ENCODE measurements around the gene FBLN7.
"Not testable (repeated sequence)": the region's sequence is repeated elsewhere in the genome, so short reads cannot be mapped to it uniquely, and the experiment has no call there.

The FBLN7 gene

GRCh38 chr2:112138159-112139032, at the start of gene FBLN7:
Gene FBLN7 (plus strand): TSS chr2:112138385. CDS start chr2:112138656, 271 bp downstream.
- no peak for DNase-seq

GRCh38 chr2:112089375-112089774, 48.8 kb upstream of the FBLN7 start:
- no peak for DNase-seq

GRCh38 chr2:112092286-112093041, 45.7 kb upstream of the FBLN7 start:
- peak; percentile 21 for DNase-seq

GRCh38 chr2:112093216-112093615, 45.0 kb upstream of the FBLN7 start:
- no peak for DNase-seq

- no peak for DNase-seq
Measured at GRCh38 chr2:112095681-112096080, 42.5 kb upstream of the FBLN7 start.

DNA sequence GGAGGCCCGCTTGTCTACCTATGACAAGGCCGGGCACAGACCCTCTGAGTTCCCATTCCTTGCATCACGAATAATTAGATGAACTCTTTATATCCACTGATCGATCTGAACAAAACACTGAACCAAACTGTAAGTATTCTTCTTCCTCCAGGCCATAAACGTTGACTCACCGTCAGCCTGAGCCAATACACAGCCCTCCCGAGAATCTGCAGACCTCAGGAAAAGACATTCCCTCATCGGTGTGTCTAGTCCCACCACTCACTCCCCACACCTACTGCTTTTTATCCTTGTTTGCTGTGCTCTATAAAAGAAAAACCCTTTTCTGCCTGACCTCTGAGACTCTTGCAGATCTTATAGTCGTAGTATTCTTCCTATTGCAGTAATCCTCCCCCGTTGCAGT, 42.1 kb upstream of the FBLN7 start:
- no peak for DNase-seq

DNA sequence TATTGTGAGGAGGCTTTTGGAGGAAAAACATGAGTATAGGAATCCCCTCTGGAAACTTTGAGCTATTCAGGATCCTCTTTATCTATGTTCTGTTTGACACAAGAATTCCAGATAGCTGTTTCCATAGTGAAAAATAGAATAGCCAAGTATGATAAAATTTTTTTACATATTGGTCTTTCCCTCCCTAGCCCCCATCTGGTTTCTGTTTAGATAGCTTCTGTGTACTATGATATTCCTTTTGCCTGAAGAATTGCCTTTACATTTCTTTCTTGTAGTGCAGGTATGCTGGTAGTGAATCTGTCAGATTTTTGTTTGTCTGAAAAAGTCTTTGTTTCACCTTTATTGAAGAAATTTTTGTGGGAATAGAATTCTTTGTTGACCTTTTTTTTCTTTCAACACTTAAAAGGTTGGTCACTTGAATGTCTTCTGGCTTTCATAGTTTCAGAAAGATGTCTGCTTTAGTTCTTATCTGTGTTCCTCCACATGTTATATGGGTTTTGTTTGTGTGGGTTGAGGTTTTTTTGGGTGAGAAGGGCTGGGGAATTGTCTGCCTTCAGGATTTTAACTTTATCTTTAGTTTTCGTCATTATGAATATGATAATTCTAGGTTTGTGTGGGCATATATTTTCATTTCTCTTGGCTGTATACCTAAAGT, 29.9 kb upstream of the FBLN7 start:
- DNase-seq = no peak

DNA sequence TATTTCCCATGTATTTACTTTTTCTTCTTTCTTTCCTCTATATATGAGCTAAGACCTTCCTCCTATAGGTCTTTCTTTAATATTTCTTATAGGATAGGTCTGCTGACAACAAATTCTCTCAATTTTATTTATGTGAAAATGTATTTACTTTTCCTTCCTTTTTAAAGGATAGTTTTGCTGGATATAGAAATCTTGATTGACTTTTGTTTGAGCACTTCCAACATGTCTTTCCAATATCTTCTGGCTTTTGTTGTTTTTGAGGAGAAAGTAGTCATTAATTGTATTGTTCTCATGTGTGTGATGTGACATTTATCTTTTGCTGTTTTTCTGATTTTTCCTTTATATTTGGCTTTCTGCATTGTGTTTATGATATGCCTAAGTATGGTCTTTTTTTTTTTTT, 28.9 kb upstream of the FBLN7 start:
- DNase-seq = no peak

DNA sequence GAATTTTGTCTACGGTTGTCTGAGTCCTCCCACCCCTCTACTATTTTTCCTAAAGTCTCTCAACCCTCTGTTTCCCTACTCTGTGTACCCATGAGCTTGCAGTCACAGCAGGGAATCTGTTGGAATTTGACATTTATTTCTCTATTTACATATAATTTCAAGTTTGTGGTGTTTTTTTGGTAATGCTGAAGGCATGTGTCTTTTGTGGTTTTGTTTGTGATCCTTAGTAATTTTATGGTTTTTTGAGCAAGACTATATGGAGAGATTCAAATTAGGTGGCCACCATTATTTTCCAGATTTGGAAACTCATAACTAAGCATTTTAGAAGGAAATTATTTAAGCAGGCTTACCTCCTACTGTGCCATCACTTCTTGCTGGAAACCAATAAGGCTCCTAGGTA, 27.2 kb upstream of the FBLN7 start:
- no peak for DNase-seq

GRCh38 chr2:112113354-112113753, 24.8 kb upstream of the FBLN7 start:
- not testable (repeated sequence) for DNase-seq

DNA sequence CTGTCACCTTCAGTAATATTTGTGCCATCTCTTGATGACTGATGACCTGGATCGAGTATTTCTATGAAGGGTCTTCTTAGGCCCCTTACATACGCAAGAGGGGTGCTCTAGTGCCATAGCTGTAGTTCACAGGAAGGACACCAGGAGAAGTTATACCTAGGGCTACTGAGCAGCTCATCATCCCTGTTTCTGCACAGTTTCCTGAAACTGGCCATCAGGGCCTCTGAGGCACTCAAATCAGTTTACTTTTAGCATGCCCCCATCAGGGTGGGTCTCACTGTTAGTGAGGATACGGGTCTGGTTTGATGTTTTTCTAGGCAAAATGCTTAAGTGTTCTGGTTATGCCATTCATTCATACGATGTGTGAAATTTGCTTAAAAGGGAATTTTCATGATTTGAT, 20.0 kb upstream of the FBLN7 start:
- DNase-seq = no peak

- DNase-seq = no peak
Measured at GRCh38 chr2:112121682-112122254, 16.4 kb upstream of the FBLN7 start.

- DNase-seq = no peak
Measured at GRCh38 chr2:112129060-112129459, 9.1 kb upstream of the FBLN7 start.

- DNase-seq = no peak
Measured at GRCh38 chr2:112133344-112133743, 4.8 kb upstream of the FBLN7 start.

DNA sequence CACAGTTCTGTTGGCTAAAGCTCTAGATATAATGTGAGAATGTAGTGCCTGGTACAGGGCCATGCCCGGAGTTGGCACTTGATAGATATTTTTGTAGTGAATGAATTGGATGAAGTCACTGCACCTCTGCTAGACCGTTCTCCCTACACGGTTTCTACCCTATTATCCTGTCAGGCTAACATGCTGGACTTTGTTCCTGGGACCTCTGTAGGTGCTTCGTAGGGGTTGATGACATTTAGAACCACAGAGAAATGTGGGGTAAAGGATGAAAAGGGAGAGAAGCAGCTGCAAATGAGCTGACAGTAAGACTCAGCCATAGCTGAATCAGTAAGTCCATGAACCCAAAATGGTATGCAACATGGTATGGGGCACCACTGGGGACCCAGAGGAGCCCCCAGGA, 4.1 kb upstream of the FBLN7 start:
- no peak for DNase-seq

DNA sequence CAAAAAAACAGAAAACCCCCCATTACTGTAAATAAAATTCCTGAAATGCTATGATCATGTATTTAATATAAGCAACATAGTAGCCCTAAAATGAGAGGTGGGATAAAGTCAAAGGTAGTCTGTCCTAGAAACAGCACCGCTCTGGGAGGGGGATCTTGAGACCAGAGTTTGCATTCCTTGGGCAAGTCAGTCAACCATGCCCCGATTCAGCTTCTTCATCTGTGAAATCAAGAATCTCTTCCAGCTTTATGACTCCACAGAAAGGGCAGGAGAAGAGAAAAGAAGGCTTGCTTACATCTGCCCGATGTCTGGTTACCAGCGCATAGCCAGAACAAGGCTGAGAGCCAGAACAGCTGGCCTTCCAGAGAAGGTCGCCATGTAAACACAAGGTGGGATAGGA, 2.1 kb upstream of the FBLN7 start:
- DNase-seq = no peak

- DNase-seq = peak; percentile 8
Measured at GRCh38 chr2:112137516-112138158, 548 bp upstream of the FBLN7 start.

GRCh38 chr2:112139033-112139614, 939 bp downstream of the FBLN7 start:
- not testable (repeated sequence) for DNase-seq

DNA sequence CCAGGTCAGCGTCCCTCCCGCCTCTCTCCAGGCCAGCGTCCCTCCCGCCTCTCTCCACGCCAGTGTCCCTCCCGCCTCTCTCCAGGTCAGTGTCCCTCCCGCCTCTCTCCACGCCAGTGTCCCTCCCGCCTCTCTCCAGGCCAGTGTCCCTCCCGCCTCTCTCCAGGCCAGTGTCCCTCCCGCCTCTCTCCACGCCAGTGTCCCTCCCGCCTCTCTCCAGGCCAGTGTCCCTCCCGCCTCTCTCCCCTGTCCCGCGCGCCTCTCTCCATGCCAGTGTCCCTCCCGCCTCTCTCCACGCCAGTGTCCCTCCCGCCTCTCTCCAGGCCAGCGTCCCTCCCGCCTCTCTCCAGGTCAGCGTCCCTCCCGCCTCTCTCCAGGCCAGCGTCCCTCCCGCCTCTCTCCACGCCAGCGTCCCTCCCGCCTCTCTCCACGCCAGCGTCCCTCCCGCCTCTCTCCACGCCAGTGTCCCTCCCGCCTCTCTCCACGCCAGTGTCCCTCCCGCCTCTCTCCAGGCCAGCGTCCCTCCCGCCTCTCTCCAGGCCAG, 1.5 kb downstream of the FBLN7 start:
- not testable (repeated sequence) for DNase-seq

DNA sequence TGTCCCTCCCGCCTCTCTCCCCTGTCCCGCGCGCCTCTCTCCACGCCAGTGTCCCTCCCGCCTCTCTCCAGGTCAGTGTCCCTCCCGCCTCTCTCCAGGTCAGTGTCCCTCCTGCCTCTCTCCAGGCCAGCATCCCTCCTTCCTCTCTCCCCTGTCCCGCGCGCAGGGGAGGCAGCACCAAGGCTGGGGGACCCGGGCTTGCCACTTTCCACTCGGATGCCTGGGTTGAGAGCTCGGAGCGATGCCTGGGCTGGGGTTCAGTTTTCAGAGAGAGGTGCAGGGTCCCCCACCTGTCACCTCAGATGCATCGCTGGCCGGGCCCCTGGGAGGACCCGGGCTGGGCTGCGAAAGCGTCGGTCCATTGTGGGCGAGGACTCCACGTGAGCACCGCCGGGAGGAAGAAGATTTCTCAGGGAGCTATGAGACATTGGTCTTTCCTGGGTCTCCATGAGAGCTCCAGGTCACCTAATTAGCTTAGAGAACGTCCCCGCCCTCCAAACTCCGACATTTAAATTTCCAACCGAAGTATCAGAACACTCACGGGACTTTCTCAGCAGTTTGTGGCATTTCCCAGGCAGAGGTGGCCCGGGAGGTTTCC, 2.1 kb downstream of the FBLN7 start:
- DNase-seq = no peak

GRCh38 chr2:112140899-112141625, 2.9 kb downstream of the FBLN7 start:
- no peak for DNase-seq
